IPS-18c (cell line): ENCODE data around the gene TMEM128.
"Not testable (repeated sequence)": the region's sequence is repeated elsewhere in the genome, so short reads cannot be mapped to it uniquely, and the experiment has no call there.

Source experiments
- H3K4me3 ChIP-seq: 2 replicates; pipeline ENCODE4 v1.7.0; 2013; ENCODE audit warnings: low read depth, mild to moderate bottlenecking, low read length, moderate library complexity; ENCODE audit not compliant: insufficient read depth
- H3K9me3 ChIP-seq: one replicate; pipeline ENCODE4 v1.6.1; 2013; ENCODE audit warnings: mild to moderate bottlenecking, low read length, moderate library complexity; ENCODE audit not compliant: control insufficient read depth, insufficient read depth

Gene TMEM128

DNA sequence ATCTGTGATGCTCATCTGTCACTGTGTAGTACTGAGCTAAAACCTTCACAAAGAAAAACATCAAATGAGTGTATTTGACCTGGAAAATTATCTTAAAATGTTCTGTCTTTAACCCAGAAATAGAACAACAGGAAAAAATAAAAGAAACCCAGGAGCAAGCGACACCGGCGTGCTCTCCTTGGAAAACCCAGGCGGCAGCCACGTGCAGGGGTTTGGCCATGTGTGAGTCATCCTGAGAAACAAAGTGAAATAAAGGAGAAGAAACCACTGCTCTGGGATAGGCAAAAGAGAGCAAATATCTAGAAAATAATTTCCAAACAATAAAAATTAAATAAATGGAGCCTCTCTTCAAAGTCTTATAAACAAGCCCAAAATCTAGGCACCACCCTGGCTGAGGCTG lies 20.0 kb upstream of the TMEM128 start:
- no peak overlapping the region for H3K4me3 ChIP-seq
- no peaks in the 10 kb centered on the region for H3K9me3 ChIP-seq

- Histone ChIP-seq H3K4me3 (no peak overlapping the region), H3K9me3 (no peaks in the 10 kb centered on the region)
These were observed 12.2 kb upstream of the TMEM128 start for GRCh38 chr4:4260185-4260751.

- Histone ChIP-seq H3K9me3 (no peaks in the 10 kb centered on the region), H3K4me3 (no peak overlapping the region)
These were observed 11.6 kb upstream of the TMEM128 start for GRCh38 chr4:4259484-4260100.

DNA sequence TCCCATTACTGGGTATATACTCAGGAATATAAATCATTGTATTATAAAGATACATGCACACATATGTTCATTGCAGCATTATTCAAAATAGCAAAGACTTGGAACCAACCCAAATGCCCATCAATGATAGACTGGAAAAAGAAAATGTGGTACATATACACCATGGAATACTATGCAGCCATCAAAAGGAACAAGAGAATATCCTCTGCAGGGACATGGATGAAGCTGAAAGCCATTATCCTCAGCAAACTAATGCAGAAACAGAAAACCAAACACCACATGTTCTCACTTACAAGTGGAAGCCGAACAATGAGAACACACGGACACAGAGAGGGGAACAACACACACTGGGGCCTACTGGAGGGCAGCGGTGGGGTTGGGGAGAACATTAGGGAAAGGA lies 9.7 kb upstream of the TMEM128 start:
- not testable (repeated sequence) for H3K4me3 ChIP-seq, H3K9me3 ChIP-seq

GRCh38 chr4:4256799-4257198 lies 8.8 kb upstream of the TMEM128 start:
- Histone ChIP-seq H3K4me3 (no peak overlapping the region), H3K9me3 (no peaks in the 10 kb centered on the region)

- Histone ChIP-seq H3K4me3 (no peak overlapping the region), H3K9me3 (no peaks in the 10 kb centered on the region)
These were observed 6.6 kb upstream of the TMEM128 start for GRCh38 chr4:4254666-4255065.

DNA sequence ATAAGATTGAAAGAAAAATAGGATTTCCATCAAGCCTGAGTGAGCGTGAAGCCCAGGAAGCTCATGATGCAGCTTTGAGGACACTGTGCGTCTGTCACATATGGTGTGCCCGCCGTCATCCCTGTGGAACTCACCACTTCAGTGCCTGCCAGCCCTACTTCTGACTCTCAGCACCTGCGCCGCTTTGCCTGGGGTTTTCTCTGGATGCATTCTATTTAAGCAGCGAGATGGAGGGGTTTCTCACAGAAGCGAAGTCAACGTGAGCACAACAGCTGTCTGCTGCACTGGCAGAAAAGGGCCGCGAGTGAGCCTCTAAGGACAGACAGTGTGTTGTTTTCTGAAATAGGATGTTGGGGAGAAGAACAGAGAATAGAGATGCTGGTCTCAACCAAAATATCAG lies 6.2 kb upstream of the TMEM128 start:
- Histone ChIP-seq H3K9me3 (no peaks in the 10 kb centered on the region), H3K4me3 (no peak overlapping the region)

- H3K9me3 ChIP-seq, result no peaks in the 10 kb centered on the region
- H3K4me3 ChIP-seq, result no peak overlapping the region
These were observed 1.8 kb upstream of the TMEM128 start for GRCh38 chr4:4249866-4250265.

DNA sequence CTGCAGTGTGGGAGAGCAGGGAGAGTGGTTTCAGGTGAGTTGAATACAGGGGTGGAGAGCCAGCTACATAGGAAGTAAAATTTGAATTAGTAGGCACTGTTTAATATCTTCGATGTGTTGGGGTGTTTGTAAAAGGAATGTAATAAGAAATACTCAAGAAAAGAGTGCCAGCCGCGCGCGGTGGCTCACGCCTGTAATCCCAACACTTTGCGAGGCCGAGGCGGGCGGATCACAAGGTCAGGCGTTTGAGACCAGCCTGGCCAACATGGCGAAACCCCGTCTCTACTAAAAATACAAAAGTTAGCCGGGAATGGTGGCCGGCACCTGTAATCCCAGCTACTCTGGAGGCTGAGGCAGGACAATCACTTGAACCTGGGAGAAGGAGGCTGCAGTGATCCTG lies 1.3 kb upstream of the TMEM128 start:
- H3K4me3 ChIP-seq, H3K9me3 ChIP-seq: not testable (repeated sequence)

DNA sequence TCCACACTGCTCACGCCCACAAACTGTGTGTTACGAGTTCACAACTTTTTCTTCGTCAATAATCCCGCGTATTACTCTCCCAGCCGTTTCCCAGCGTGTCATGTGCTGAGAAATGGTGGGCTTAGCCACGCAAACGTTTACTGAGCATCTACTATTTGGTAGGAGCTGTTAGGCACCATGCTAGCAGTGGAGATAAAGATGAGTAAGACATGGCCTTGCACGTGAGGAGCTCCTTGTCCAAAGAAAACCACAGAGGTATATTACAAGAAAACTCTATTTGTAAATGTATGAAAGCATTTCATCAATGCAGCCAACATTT lies 821 bp upstream of the TMEM128 start:
- no peaks in the 10 kb centered on the region for H3K9me3 ChIP-seq
- H3K4me3 ChIP-seq, result peak overlapping the region; percentile 93

DNA sequence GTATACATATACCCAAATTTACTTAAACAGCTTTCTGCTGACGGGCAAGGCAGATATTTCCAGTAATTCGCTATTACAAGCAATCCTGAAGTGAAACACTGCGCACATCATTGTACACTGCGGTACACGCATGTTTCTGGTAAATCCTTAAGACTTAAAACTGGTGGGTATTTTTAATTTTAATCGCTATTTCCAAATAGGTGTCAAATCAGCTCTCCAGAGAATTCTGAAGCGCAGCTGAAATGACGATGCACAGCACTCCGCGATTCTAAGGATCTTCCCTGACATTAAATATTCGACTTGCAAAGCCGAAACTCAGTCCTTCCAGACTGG lies 361 bp downstream of the TMEM128 start:
- Histone ChIP-seq H3K9me3 (no peaks in the 10 kb centered on the region), H3K4me3 (peak overlapping the region; percentile 93)

GRCh38 chr4:4245172-4245571 lies 2.9 kb downstream of the TMEM128 start:
- no peaks in the 10 kb centered on the region for H3K9me3 ChIP-seq

DNA sequence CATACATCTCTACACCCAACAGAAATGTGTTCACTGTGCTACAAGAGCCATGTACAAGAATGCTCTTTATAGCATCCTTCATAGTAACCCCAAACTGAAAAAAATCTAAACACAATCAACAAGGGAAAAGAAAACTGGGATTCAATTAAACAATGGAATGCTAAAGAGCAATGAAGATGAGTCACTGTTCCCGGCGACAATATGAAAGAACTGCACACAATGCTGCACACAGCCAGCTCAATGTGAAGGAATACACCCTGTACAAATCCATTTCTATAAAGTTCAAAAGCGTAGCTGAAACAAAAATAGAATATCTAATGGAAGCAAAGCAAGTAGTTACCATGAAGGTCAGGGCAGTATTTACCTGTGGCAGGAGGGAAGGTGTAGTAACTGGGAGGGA lies 8.5 kb downstream of the TMEM128 start:
- not testable (repeated sequence) for H3K9me3 ChIP-seq, H3K4me3 ChIP-seq

More at GRCh38 chr4:4245172-4245571, 2.9 kb downstream of the TMEM128 start:
- no peak overlapping the region for H3K4me3 ChIP-seq

- H3K4me3 ChIP-seq, result no peak overlapping the region
- peaks cover 2% of the 10 kb centered on the region for H3K9me3 ChIP-seq
These were observed 14.4 kb downstream of the TMEM128 start for GRCh38 chr4:4233610-4234009.

- H3K9me3 ChIP-seq, result peaks cover 2% of the 10 kb centered on the region
- no peak overlapping the region for H3K4me3 ChIP-seq
These were observed 19.7 kb downstream of the TMEM128 start for GRCh38 chr4:4228356-4228668.

DNA sequence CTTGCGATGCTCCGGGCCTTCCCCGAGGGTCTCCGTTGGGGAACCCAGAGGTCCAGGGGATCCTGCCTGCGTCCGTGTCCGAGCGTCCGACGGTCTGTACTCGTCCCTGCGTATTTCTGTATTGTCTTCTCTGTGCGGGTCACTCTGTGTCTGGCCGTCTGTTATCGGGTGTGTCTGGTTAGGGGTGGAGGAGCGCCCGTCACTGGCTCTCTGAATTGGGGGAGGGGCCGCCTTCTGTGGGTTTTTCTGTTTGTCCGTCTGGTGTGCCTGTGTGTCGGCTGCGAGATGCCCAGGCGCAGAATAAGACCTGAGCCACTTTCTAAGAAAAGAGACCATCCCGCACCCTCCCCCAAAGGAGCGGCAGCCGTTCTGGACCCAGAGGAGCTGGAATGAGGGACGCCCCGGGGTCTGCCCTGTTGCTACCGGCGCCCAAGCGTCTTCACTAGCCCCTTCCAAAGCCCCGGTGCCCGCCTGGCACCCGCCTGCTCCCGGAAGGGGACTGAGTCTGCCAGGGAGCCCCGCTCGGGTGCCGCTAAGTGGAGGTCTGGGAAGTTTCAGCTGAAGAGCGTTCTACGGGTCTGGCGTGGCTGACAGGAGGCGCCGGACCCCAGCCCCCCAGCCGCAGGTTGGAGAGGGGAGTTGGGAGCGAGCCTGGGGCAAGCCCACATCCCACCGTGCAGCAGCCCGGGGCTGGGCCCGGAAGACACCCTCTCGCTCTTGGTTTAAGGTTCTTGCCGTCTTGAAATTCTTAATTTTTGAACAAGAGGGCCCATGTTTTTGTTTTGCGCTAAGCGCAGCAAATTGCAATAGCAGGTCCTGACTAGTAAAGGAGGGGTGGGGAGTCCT lies 20.3 kb downstream of the TMEM128 start:
- Histone ChIP-seq H3K9me3 (peaks cover 2% of the 10 kb centered on the region), H3K4me3 (no peak overlapping the region; the same call in 1 of the 2 replicates)

DNA sequence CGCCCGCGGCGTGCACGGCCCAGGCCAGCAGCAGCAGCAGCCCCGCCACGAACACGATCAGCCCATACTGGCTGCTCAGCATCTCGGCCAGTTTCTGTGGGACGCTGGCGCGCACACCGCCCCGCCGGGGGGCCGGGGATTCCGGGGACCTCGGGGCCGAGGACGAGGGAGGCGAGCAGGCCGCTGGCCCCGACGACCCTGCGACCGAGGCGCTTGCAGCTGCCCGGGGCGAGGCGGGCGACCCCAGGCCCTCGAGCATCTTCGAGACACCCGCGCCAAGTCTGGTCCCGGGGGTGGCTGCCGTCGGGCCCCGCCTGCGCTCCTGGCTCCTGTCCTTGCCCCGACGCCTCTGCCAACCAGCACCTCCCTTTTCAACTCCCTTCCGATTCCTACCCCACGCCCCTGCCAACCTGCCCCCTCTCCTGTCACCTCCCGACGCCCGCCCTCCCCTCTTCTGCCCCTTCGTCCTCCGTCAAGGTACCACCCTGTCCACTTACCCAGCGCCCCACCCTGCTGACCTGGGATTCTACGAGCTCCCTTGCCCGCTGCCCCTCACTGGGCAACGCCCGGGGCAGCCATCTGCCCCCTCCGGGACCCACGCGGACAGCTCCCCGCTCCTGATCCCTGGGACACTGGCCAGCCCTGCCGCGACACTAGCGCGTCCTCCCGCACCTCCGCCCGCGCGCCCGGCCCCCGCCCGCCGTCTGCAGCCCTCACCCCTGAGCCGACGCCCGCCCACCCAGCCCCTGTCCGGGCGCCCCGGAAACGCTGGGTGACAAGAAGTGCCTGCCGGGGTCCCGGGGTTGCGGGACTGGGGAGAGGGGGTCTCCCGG lies 21.2 kb downstream of the TMEM128 start, which contains the start of gene OTOP1:
OTOP1 (minus strand) TSS at position 324 of the 833 bp plus-strand sequence; CDS start at position 259, 65 bp downstream.
- H3K4me3 ChIP-seq, result peak within 1 kb of the TSS; percentile 28

More for the DNA sequence above, 21.2 kb downstream of the TMEM128 start, which contains the start of gene OTOP1:
- peaks cover 2% of the 10 kb centered on the region for H3K9me3 ChIP-seq
